ENCODE results near the gene ZC3H15.
"Not testable (repeated sequence)": the region's sequence is repeated elsewhere in the genome, so short reads cannot be mapped to it uniquely, and the experiment has no call there.

ZC3H15 gene

DNA sequence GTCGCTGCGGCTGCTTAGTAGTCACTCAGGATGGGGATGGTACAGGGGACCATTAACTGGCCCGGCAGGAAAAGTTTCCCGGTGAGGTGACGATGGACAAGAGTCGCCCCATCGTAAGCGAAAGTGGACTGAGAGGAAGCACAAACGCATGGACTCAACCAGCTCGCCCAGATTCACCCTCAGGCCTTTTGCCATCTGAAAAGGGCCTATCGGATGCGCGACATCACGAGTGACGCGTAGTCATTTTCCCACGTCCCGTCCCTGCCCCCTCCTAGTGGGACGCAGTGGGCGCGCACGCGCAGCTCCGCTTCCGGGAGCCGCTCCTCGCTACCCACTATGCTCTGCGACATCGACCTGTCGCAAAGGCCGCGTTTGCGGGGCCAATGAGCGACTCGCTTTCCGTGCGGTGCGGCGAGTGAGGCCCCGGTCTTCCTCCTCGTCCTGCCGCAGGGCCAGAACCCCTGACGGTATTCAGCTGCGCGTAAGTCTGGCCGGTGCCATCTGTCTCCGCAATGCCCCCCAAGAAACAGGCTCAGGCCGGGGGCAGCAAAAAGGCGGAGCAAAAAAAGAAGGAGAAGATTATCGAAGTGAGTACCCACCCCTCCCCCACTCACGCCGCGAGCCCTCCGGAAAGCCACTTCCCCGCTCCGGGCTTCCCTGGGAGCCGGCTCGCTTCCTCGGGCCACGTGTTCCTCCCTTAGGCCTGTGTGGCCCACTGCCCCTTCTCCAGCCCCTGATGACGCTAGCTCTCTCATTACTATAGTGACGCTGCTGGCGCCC is at the start of gene ZC3H15:
ZC3H15 (plus strand) TSS at position 390 of the 780 bp plus-strand sequence; CDS start at position 513, 123 bp downstream.
- Histone ChIP-seq H3K36me3 (ENCODE audit: control insufficient read depth, low read depth, low read length) (no peaks in the 10 kb centered on the region), H3K27ac (ENCODE audit: low read length) (peak within 1 kb of the TSS; percentile 96), H3K9me3 (ENCODE audit: control insufficient read depth, low read depth, low read length) (no peaks in the 10 kb centered on the region), H3K4me1 (ENCODE audit: control insufficient read depth, low read depth, low read length) (peaks cover 11% of the 10 kb centered on the region), H3K27me3 (ENCODE audit: control insufficient read depth, insufficient read depth, low read length) (no peaks in the 10 kb centered on the region), H3K9ac (ENCODE audit: low read length) (peak within 1 kb of the TSS; percentile 99), H3K4me3 (ENCODE audit: low read length) (peak within 1 kb of the TSS; percentile 83)

DNA sequence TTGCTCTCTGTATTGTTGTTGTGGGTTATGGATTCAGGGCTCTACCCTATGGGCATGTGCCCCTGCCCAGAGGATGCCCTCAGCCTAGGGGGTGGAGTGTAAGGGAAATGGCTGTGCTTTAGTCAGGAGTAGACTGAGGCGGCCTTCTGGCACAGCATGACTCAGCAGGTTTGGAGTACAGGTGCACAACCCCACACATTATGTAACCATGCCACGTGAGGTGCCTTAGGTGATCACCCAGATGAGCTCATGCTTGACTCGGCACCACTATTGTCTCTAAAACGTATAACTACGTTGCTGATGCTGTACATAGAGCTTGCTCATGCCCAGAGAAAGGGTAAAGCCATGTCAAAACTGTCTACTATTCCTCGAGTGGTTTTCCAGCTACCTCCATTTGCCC is 48.3 kb upstream of the ZC3H15 start:
- Histone ChIP-seq H3K4me1 (ENCODE audit: control insufficient read depth, low read depth, low read length) (no peaks in the 10 kb centered on the region), H3K36me3 (ENCODE audit: control insufficient read depth, low read depth, low read length) (no peaks in the 10 kb centered on the region), H3K27ac (ENCODE audit: low read length) (no peak overlapping the region), H3K9ac (ENCODE audit: low read length) (no peak overlapping the region), H3K9me3 (ENCODE audit: control insufficient read depth, low read depth, low read length) (no peaks in the 10 kb centered on the region), H3K4me3 (ENCODE audit: low read length) (no peak overlapping the region), H3K27me3 (ENCODE audit: control insufficient read depth, insufficient read depth, low read length) (no peaks in the 10 kb centered on the region)

DNA sequence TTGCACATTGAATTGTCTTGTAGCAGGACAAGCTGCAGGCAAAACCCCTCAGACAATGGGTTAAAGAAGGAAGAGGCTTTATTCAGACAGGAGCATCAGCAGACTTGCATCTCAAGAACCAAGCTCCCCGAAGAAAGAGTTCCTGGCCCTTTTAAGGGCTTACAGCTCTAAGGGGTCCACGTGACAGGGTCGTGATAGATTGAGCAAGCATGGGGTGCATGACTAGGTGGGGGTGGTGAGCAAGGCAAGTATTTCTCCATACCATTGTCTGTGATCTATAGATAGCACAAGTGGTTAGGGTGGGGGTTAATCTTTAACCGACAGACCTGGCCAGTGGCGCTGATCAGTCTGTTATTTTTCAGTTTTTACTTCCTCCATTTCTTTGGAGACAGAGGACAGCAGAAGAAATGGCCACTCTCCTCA is 46.4 kb upstream of the ZC3H15 start:
- H3K9me3 ChIP-seq (ENCODE audit: control insufficient read depth, low read depth, low read length); H3K27me3 ChIP-seq (ENCODE audit: control insufficient read depth, insufficient read depth, low read length); H3K36me3 ChIP-seq (ENCODE audit: control insufficient read depth, low read depth, low read length); H3K27ac ChIP-seq (ENCODE audit: low read length); H3K4me1 ChIP-seq (ENCODE audit: control insufficient read depth, low read depth, low read length); H3K4me3 ChIP-seq (ENCODE audit: low read length); H3K9ac ChIP-seq (ENCODE audit: low read length): not testable (repeated sequence)

DNA sequence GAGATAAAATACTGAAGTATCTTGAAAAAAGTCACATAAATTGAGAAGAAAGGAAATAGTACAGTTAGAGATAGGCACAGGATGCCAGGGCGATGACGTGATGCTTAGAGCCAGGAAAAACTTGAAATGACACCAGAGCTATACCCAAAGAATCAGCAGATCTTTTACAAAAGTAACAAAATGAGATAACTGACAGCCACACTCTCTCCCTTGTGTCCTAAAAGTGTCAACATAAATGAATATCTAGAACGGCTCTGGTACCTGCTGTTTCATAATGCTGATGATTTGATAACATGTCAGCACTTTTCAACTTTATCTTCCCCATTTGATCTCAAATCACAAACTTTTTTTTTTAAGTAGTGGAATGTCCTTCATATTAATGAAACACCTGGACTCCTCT is 45.6 kb upstream of the ZC3H15 start:
- H3K9ac ChIP-seq (ENCODE audit: low read length) = no peak overlapping the region
- H3K4me1 ChIP-seq (ENCODE audit: control insufficient read depth, low read depth, low read length) = no peaks in the 10 kb centered on the region
- H3K9me3 ChIP-seq (ENCODE audit: control insufficient read depth, low read depth, low read length) = no peaks in the 10 kb centered on the region
- H3K36me3 ChIP-seq (ENCODE audit: control insufficient read depth, low read depth, low read length) = no peaks in the 10 kb centered on the region
- no peak overlapping the region for H3K4me3 ChIP-seq (ENCODE audit: low read length)
- H3K27me3 ChIP-seq (ENCODE audit: control insufficient read depth, insufficient read depth, low read length) = no peaks in the 10 kb centered on the region
- no peak overlapping the region for H3K27ac ChIP-seq (ENCODE audit: low read length)

DNA sequence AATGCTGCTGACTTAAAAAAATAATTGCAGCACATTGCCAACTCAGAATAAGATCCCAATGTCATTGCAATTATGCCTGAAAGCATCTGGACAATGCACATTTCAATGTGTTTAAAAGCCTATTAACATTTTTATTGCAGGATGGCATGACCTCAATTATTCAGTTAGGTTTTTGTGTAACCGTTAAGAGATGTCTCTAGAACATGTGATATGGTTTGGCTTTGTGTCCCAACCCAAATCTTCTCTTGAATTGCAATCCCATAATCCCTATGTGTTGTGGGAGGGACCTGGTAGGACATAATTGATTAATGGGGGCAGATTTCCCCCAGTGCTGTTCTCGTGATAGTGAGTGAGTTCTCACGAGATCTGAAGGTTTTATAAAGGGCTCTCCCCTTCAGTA is 43.2 kb upstream of the ZC3H15 start:
- Histone ChIP-seq H3K4me3 (ENCODE audit: low read length) (no peak overlapping the region), H3K27me3 (ENCODE audit: control insufficient read depth, insufficient read depth, low read length) (no peaks in the 10 kb centered on the region), H3K4me1 (ENCODE audit: control insufficient read depth, low read depth, low read length) (no peaks in the 10 kb centered on the region), H3K27ac (ENCODE audit: low read length) (no peak overlapping the region), H3K9me3 (ENCODE audit: control insufficient read depth, low read depth, low read length) (no peaks in the 10 kb centered on the region), H3K9ac (ENCODE audit: low read length) (no peak overlapping the region), H3K36me3 (ENCODE audit: control insufficient read depth, low read depth, low read length) (no peaks in the 10 kb centered on the region)

DNA sequence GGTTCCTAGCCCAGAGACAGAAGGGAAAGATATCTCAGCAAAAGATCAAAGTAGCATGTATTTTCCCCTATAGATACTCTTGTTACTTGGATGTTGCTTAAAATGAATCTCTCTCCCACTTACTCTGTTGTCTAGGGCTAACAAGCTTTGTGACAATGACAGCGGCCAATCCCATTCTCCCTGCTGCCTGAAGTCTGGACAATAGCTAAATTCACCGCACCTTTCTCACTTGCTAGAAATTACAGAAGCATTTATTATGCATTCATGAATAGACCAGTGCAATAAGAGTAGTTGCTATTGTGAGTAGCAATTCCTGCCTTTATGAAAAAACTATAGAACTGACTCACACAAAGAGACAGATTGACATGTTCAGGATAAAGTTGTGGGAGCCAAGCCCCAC is 42.2 kb upstream of the ZC3H15 start:
- Histone ChIP-seq H3K4me3 (ENCODE audit: low read length) (no peak overlapping the region), H3K36me3 (ENCODE audit: control insufficient read depth, low read depth, low read length) (no peaks in the 10 kb centered on the region), H3K9me3 (ENCODE audit: control insufficient read depth, low read depth, low read length) (no peaks in the 10 kb centered on the region), H3K4me1 (ENCODE audit: control insufficient read depth, low read depth, low read length) (no peaks in the 10 kb centered on the region), H3K27me3 (ENCODE audit: control insufficient read depth, insufficient read depth, low read length) (no peaks in the 10 kb centered on the region), H3K27ac (ENCODE audit: low read length) (no peak overlapping the region), H3K9ac (ENCODE audit: low read length) (no peak overlapping the region)

DNA sequence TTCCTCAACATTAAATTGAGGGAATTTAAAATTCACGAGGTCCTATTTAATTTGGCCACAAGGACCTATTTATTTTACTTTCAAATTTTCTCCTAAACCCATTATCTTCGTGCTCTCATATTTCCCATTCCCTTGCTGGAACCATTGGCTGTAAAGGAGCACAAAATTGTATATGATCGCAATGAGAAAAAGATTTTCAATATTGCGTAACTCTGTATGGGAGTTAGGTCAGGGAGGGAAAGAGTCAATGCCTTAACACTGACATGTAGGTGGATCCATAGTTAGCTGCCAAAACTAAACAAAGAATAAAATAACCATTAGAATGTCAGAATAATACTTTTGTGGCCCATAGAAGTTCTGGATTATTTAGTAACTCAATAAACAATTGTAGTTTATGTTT is 40.6 kb upstream of the ZC3H15 start:
- no peaks in the 10 kb centered on the region for H3K4me1 ChIP-seq (ENCODE audit: control insufficient read depth, low read depth, low read length)
- H3K4me3 ChIP-seq (ENCODE audit: low read length) = no peak overlapping the region
- no peak overlapping the region for H3K27ac ChIP-seq (ENCODE audit: low read length)
- H3K36me3 ChIP-seq (ENCODE audit: control insufficient read depth, low read depth, low read length) = no peaks in the 10 kb centered on the region
- H3K9ac ChIP-seq (ENCODE audit: low read length) = no peak overlapping the region
- H3K27me3 ChIP-seq (ENCODE audit: control insufficient read depth, insufficient read depth, low read length) = no peaks in the 10 kb centered on the region
- H3K9me3 ChIP-seq (ENCODE audit: control insufficient read depth, low read depth, low read length) = no peaks in the 10 kb centered on the region

DNA sequence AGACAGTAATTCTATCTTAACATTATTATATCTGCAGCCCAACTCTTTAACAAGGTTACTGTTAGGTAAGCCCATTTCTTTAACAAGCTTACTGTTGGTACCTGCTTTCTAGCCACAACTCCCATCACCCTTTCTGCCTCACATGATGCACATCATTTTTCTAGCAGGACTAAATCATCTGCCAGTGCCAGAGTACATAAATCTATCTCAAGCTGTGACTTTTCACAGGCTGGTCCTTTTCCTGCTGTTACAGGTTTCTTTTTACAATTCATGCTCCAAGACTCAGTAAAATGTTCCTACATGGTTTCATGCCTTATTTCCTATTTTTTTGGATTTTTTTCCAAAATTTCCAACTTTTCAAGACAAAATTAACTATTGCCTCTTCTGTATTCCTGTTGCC is 30.4 kb upstream of the ZC3H15 start:
- Histone ChIP-seq H3K4me1 (ENCODE audit: control insufficient read depth, low read depth, low read length) (no peaks in the 10 kb centered on the region), H3K9me3 (ENCODE audit: control insufficient read depth, low read depth, low read length) (no peaks in the 10 kb centered on the region), H3K36me3 (ENCODE audit: control insufficient read depth, low read depth, low read length) (no peaks in the 10 kb centered on the region), H3K4me3 (ENCODE audit: low read length) (no peak overlapping the region), H3K27ac (ENCODE audit: low read length) (no peak overlapping the region), H3K27me3 (ENCODE audit: control insufficient read depth, insufficient read depth, low read length) (no peaks in the 10 kb centered on the region), H3K9ac (ENCODE audit: low read length) (no peak overlapping the region)

DNA sequence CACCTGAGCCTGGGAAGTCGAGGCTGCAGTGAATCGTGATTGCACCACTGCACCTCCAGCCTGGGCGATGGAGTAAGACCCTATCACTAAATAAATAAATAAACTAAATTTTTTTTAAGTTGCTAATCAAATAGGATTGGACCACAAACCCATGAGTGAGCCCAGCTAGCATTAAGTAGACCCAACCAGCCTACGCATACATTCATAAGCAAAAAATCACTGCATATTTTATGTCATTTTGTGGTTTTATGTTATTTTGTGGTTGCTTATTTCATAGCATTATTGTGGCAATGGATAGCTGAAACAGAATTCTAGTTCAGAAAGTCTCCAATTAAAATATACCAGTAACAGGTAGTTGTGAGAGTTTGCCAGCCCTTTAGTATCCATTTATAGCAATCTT is 29.1 kb upstream of the ZC3H15 start:
- Histone ChIP-seq H3K36me3 (ENCODE audit: control insufficient read depth, low read depth, low read length) (no peaks in the 10 kb centered on the region), H3K4me3 (ENCODE audit: low read length) (no peak overlapping the region), H3K4me1 (ENCODE audit: control insufficient read depth, low read depth, low read length) (no peaks in the 10 kb centered on the region), H3K9ac (ENCODE audit: low read length) (no peak overlapping the region), H3K27ac (ENCODE audit: low read length) (no peak overlapping the region), H3K9me3 (ENCODE audit: control insufficient read depth, low read depth, low read length) (no peaks in the 10 kb centered on the region), H3K27me3 (ENCODE audit: control insufficient read depth, insufficient read depth, low read length) (no peaks in the 10 kb centered on the region)

DNA sequence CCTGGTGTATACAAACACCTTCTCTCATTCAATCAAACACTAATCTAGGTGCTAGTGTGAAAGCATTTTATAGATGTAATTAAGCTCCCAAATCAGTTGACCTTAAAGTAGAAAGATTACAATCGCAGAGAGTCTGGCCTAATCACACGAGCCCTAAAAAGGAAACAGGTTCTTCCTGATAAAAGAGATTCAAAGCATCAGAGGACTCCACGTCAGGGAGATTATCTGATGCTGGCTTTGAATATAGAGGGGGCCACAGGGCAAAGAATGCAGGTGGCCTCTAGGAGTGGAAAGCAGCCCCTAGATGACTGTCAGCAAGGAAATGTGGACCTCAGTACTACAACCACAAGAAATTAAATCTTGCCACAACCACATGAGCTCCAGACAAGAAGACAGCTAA is 28.2 kb upstream of the ZC3H15 start:
- H3K4me1 ChIP-seq (ENCODE audit: control insufficient read depth, low read depth, low read length) = no peaks in the 10 kb centered on the region
- H3K9me3 ChIP-seq (ENCODE audit: control insufficient read depth, low read depth, low read length) = no peaks in the 10 kb centered on the region
- H3K9ac ChIP-seq (ENCODE audit: low read length) = no peak overlapping the region

DNA sequence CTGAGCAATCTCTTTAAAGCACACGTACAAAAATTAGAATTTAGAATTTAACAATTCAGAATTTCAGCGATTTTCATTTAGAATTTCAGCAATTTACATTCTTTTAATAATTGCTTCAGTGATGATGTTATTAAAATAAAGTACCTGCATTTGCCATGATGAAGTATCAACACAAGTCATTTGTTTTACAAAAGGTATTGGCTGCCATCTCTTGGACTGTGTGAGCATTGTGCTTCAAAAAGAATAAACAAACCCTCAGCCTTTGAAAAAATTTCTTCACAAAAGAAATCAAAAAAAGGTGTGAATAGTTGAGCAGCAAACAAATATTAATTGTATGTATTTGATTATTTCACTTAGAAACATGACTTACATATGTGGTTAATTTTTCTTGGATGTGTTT is 27.1 kb upstream of the ZC3H15 start:
- Histone ChIP-seq H3K9ac (ENCODE audit: low read length) (no peak overlapping the region), H3K9me3 (ENCODE audit: control insufficient read depth, low read depth, low read length) (no peaks in the 10 kb centered on the region), H3K4me1 (ENCODE audit: control insufficient read depth, low read depth, low read length) (no peaks in the 10 kb centered on the region), H3K4me3 (ENCODE audit: low read length) (no peak overlapping the region), H3K27me3 (ENCODE audit: control insufficient read depth, insufficient read depth, low read length) (no peaks in the 10 kb centered on the region), H3K27ac (ENCODE audit: low read length) (no peak overlapping the region), H3K36me3 (ENCODE audit: control insufficient read depth, low read depth, low read length) (no peaks in the 10 kb centered on the region)

More for the DNA sequence above, 28.2 kb upstream of the ZC3H15 start:
- Histone ChIP-seq H3K4me3 (ENCODE audit: low read length) (no peak overlapping the region), H3K36me3 (ENCODE audit: control insufficient read depth, low read depth, low read length) (no peaks in the 10 kb centered on the region), H3K27me3 (ENCODE audit: control insufficient read depth, insufficient read depth, low read length) (no peaks in the 10 kb centered on the region), H3K27ac (ENCODE audit: low read length) (no peak overlapping the region)

DNA sequence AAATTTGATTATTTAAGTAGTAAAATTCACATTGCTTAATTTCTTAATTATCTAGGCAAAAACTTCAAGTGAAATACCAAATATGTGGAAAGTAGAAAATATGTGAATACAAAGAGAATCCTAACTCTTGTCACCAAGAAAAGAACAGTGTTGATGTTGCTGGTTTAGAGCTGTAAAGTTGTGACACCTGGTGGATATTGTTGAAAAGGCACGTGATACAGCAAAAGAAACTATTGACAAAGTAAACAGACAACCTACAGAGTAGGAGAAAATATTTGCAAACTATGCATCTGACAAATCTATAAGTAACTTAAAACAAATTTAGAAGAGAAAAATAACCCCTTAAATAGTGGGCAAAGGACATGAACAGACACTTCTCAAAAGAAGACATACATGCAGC is 25.6 kb upstream of the ZC3H15 start:
- Histone ChIP-seq H3K9me3 (ENCODE audit: control insufficient read depth, low read depth, low read length) (no peaks in the 10 kb centered on the region), H3K4me1 (ENCODE audit: control insufficient read depth, low read depth, low read length) (no peaks in the 10 kb centered on the region), H3K9ac (ENCODE audit: low read length) (no peak overlapping the region), H3K4me3 (ENCODE audit: low read length) (no peak overlapping the region), H3K27me3 (ENCODE audit: control insufficient read depth, insufficient read depth, low read length) (no peaks in the 10 kb centered on the region), H3K27ac (ENCODE audit: low read length) (no peak overlapping the region), H3K36me3 (ENCODE audit: control insufficient read depth, low read depth, low read length) (no peaks in the 10 kb centered on the region)

All from iPS-18a (cell line).